VCaP (cell line): ENCODE measurements around the gene TM4SF5.

Source experiments
- H3K27ac ChIP-seq: fragments of 450-650 bp; 2 replicates; pipeline ENCODE4 v1.5.1; 2017
- CTCF ChIP-seq: fragments of 450-650 bp; conservative IDR thresholded peaks from 2 replicates; pipeline ENCODE4 v1.5.1; 2017; ENCODE audit warnings: mild to moderate bottlenecking, moderate library complexity

The TM4SF5 gene

GRCh38 chr17:4750606-4751005 lies 21.1 kb upstream of the TM4SF5 start:
- TF ChIP-seq CTCF: no peak
- no peak overlapping the region for H3K27ac ChIP-seq

GRCh38 chr17:4751932-4752331 lies 19.8 kb upstream of the TM4SF5 start:
- H3K27ac ChIP-seq: no peak overlapping the region
- no peak for TF ChIP-seq CTCF

- no peak overlapping the region for H3K27ac ChIP-seq
- no peak for TF ChIP-seq CTCF
Measured at GRCh38 chr17:4753392-4753791, 18.3 kb upstream of the TM4SF5 start.

GRCh38 chr17:4759776-4760236 lies 11.9 kb upstream of the TM4SF5 start:
- TF ChIP-seq CTCF: no peak
- H3K27ac ChIP-seq: no peak overlapping the region

GRCh38 chr17:4764595-4764994 lies 7.1 kb upstream of the TM4SF5 start:
- no peak for TF ChIP-seq CTCF
- no peak overlapping the region for H3K27ac ChIP-seq

GRCh38 chr17:4766201-4766600 lies 5.5 kb upstream of the TM4SF5 start:
- TF ChIP-seq CTCF: no peak
- no peak overlapping the region for H3K27ac ChIP-seq

- TF ChIP-seq CTCF: no peak
- H3K27ac ChIP-seq: no peak overlapping the region
Measured at GRCh38 chr17:4766723-4767122, 5.0 kb upstream of the TM4SF5 start.

GRCh38 chr17:4768298-4768697 lies 3.4 kb upstream of the TM4SF5 start:
- TF ChIP-seq CTCF: no peak
- no peak overlapping the region for H3K27ac ChIP-seq
